22Rv1 (cell line): Measurements from ENCODE around the gene CGREF1.

Experiments
- ZFX ChIP-seq: fragments of 450-650 bp; IDR thresholded peaks from 2 replicates; pipeline ENCODE4 v1.6.1; 2017; ENCODE audit warnings: antibody characterized with exemption, borderline replicate concordance
- TF ChIP-seq, protein P1 (sequence below): fragments of 450-650 bp; IDR thresholded peaks from 2 replicates; pipeline ENCODE4 v1.5.1; 2017; ENCODE audit warnings: mild to moderate bottlenecking

DNA sequence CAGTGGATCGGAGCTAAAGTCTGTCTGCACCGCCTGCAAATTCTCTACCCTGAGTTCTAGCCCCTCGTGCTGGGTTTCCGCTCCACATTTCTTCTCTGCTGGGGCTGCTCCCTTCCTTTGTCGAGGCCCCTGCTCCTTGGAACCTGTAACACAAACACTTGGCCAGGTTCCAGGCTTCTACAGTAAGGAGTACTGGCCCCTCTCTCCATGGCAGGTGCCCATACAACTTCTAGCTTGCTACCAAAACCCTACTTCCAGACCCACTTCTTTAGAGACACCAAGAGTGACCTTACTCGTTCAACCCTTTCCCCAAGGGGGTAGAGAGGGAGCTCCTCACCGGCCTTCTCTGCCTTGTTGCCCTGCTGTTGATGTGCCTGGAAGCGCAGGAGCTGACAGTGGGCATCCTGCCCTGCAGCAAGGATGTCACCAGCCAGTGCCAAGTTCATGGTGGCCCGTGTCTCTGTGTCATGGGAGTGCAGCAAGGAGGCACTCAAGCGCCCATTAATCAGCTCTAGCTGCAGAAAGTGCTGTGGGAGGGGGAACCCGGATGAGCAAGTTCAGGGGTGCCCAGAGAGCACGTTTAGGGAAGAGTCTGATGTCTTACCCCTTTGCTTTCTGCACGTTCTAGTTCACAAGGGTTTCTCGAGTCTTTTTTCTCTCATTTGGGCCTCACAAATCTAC, 14.4 kb upstream of the CGREF1 start:
- TF ChIP-seq, protein P1, sequence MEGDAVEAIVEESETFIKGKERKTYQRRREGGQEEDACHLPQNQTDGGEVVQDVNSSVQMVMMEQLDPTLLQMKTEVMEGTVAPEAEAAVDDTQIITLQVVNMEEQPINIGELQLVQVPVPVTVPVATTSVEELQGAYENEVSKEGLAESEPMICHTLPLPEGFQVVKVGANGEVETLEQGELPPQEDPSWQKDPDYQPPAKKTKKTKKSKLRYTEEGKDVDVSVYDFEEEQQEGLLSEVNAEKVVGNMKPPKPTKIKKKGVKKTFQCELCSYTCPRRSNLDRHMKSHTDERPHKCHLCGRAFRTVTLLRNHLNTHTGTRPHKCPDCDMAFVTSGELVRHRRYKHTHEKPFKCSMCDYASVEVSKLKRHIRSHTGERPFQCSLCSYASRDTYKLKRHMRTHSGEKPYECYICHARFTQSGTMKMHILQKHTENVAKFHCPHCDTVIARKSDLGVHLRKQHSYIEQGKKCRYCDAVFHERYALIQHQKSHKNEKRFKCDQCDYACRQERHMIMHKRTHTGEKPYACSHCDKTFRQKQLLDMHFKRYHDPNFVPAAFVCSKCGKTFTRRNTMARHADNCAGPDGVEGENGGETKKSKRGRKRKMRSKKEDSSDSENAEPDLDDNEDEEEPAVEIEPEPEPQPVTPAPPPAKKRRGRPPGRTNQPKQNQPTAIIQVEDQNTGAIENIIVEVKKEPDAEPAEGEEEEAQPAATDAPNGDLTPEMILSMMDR = no peak
- TF ChIP-seq ZFX = no peak
